PC-3 (cell line): ENCODE data around the gene PLIN1. TPM values are rescaled to one million over a fixed set of nuclear protein-coding genes. Genes with fewer than 3 reads are reported as not detected.
A peak's percentile ranks its signal among the peaks of the same experiment; 100 is the strongest.

Experiments
- ATAC-seq: fragments of 200-7000 bp; cut with Tn5 transposase; 2 replicates; pipeline ENCODE4 v1.9.1; 2020; ENCODE audit warnings: mild to moderate bottlenecking, moderate library complexity
- BruUV-seq: library from RNA; stranded (reverse); fragments of 400-500 nt; replicated peaks from 2 replicates; lab custom pipeline; 2021; lab: Mats Ljungman, UMichigan
- CTCF ChIA-PET: fragments of 300-600 bp; sonication (Branson Sonifier 250); formaldehyde crosslinking; loops from one replicate; lab custom pipeline; 2022; ENCODE audit warnings: antibody characterized with exemption; lab: Charles Lee
- POLR2A ChIA-PET: fragments of 300-600 bp; sonication (Branson Sonifier 250); formaldehyde crosslinking; loops from one replicate; lab custom pipeline; 2022; ENCODE audit warnings: antibody characterized with exemption; ENCODE audit not compliant: unreplicated experiment; lab: Charles Lee
- DNase-seq: peaks from one replicate; pipeline ENCODE4 v3.0.0-alpha.2; 2015
- H2AFZ ChIP-seq: fragments of 300-600 bp; sonication (generic); 2 replicates; pipeline ENCODE4 v1.6.0; 2016; ENCODE audit warnings: antibody characterized with exemption, low read length
- H3F3A ChIP-seq: fragments of 300-600 bp; sonication (generic); one replicate; pipeline ENCODE4 v1.6.0; 2017; ENCODE audit warnings: antibody characterized with exemption, low read length, control low read depth, mild to moderate bottlenecking; ENCODE audit not compliant: unreplicated experiment
- H3K27ac ChIP-seq: fragments of 300-600 bp; sonication (generic); 2 replicates; pipeline ENCODE4 v1.5.1; 2016; ENCODE audit warnings: mild to moderate bottlenecking, low read length
- H3K27me3 ChIP-seq: fragments of 300-600 bp; sonication (generic); 2 replicates; pipeline ENCODE4 v1.6.1; 2016; ENCODE audit warnings: low read length, mixed read lengths
- H3K36me3 ChIP-seq: fragments of 300-600 bp; sonication (generic); 2 replicates; pipeline ENCODE4 v1.6.1; 2016; ENCODE audit warnings: low read depth, mixed run types, low read length, mixed read lengths
- H3K4me1 ChIP-seq: fragments of 300-600 bp; sonication (generic); 2 replicates; pipeline ENCODE4 v1.5.1; 2016; ENCODE audit warnings: low read length; ENCODE audit not compliant: insufficient read depth
- H3K4me2 ChIP-seq: fragments of 300-600 bp; sonication (generic); 2 replicates; pipeline ENCODE4 v1.6.0; 2016; ENCODE audit warnings: low read length
- H3K4me3 ChIP-seq: fragments of 300-600 bp; sonication (generic); 2 replicates; pipeline ENCODE4 v1.5.1; 2016; ENCODE audit warnings: mild to moderate bottlenecking, low read length, mixed read lengths
- H3K79me2 ChIP-seq: fragments of 300-600 bp; sonication (generic); 2 replicates; pipeline ENCODE4 v1.6.1; 2017; ENCODE audit warnings: low read length, mixed read lengths
- H3K9ac ChIP-seq: fragments of 300-600 bp; sonication (generic); 2 replicates; pipeline ENCODE4 v1.6.0; 2016; ENCODE audit warnings: mild to moderate bottlenecking, low read length
- H3K9me2 ChIP-seq: fragments of 300-600 bp; sonication (generic); replicated peaks from 2 replicates; pipeline ENCODE4 v1.6.1; 2016; ENCODE audit warnings: mixed run types, low read length, mixed read lengths
- H3K9me3 ChIP-seq: fragments of 300-600 bp; sonication (generic); 2 replicates; pipeline ENCODE4 v1.6.1; 2016; ENCODE audit warnings: low read length, mixed read lengths
- H4K20me1 ChIP-seq: fragments of 300-600 bp; sonication (generic); 2 replicates; pipeline ENCODE4 v1.6.1; 2016; ENCODE audit warnings: low read length, mixed read lengths
- EZH2 ChIP-seq: fragments of 300-600 bp; sonication (generic); IDR thresholded peaks from one replicate; pipeline ENCODE4 v1.6.1; 2017; ENCODE audit warnings: antibody characterized with exemption, mild to moderate bottlenecking, low read length; ENCODE audit not compliant: unreplicated experiment
- EZH2phosphoT487 ChIP-seq: fragments of 300-600 bp; sonication (generic); IDR thresholded peaks from 2 replicates; pipeline ENCODE4 v1.6.1; 2018; ENCODE audit warnings: mild to moderate bottlenecking, antibody characterized with exemption, low read length, borderline replicate concordance
- intact Hi-C: fragments of 100-400 bp; cut with micrococcal nuclease; formaldehyde crosslinking; loops from 2 replicates; pipeline ENCODE4 v1.9.0; 2023
- total RNA-seq: library from RNA; depleted of rRNA; stranded (reverse); fragments of >200 nt; gene quantifications from 2 replicates; pipeline ENCODE4 v1.2.3, GENCODE V29; 2014
- TF ChIP-seq, protein P1 (sequence below): fragments of 300-600 bp; sonication (generic); conservative IDR thresholded peaks from 2 replicates; pipeline ENCODE4 v1.5.1; 2017; ENCODE audit warnings: antibody characterized with exemption, low read depth, mild to moderate bottlenecking, low read length

The PLIN1 gene
- total RNA-seq, 1 experiment from 2014 or later: 1.0 TPM

DNA sequence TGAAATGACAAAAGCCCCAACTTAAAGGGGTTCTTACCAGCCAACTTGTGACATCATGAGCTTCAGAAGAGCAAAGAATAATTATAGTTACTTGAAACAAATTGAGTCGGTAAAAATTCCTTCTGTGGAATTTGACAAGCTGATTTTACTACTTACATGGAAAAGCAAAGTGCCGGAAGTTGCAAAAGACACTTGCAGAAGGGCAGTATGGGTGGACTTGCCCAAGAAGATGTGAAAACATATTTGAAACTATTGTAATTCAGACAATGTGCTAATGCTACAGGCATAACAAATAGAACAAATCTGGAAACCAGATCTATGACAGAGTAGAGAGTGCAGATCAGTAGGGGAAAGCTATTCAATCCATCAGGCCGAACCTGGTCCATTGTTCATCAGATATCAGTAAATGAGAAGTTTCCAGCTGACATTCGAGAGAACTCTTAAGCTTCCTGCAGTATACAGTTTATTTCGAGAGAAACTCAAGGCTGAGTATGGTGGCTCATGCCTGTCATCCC is 21.4 kb downstream of the PLIN1 start:
- intact Hi-C loops: loop anchor here (5.0 kb wide), 1 partner anchor 85 kb away; no protein-coding TSS in a partner anchor
- H3K4me2 ChIP-seq: no peak overlapping the region
- no peak overlapping the region for H2AFZ ChIP-seq
- H3K27me3 ChIP-seq: no peaks in the 10 kb centered on the region
- no peak overlapping the region for H3K9ac ChIP-seq
- CTCF ChIA-PET: no interaction called here
- TF ChIP-seq, protein P1, sequence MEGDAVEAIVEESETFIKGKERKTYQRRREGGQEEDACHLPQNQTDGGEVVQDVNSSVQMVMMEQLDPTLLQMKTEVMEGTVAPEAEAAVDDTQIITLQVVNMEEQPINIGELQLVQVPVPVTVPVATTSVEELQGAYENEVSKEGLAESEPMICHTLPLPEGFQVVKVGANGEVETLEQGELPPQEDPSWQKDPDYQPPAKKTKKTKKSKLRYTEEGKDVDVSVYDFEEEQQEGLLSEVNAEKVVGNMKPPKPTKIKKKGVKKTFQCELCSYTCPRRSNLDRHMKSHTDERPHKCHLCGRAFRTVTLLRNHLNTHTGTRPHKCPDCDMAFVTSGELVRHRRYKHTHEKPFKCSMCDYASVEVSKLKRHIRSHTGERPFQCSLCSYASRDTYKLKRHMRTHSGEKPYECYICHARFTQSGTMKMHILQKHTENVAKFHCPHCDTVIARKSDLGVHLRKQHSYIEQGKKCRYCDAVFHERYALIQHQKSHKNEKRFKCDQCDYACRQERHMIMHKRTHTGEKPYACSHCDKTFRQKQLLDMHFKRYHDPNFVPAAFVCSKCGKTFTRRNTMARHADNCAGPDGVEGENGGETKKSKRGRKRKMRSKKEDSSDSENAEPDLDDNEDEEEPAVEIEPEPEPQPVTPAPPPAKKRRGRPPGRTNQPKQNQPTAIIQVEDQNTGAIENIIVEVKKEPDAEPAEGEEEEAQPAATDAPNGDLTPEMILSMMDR: no peak
- no peak for TF ChIP-seq EZH2
- no peak for TF ChIP-seq EZH2phosphoT487
- H3K79me2 ChIP-seq: peaks cover 22% of the 10 kb centered on the region
- H3K27ac ChIP-seq: no peak overlapping the region
- no peaks in the 10 kb centered on the region; the same call in 1 of the 2 replicates for H3K36me3 ChIP-seq
- peaks cover 29% of the 10 kb centered on the region for H3K4me1 ChIP-seq
- DNase-seq: no peak
- no peak for ATAC-seq
- no peaks in the 10 kb centered on the region for H4K20me1 ChIP-seq
- no TSS peak for BruUV-seq
- peaks cover 3% of the 10 kb centered on the region for H3F3A ChIP-seq
- no peak overlapping the region for H3K4me3 ChIP-seq
- no peaks in the 10 kb centered on the region for H3K9me3 ChIP-seq
- POLR2A ChIA-PET: interaction anchor here (0.6 kb wide), 1 partner anchor 50 kb away, joined by 4 read pairs; no protein-coding TSS in a partner anchor
- H3K9me2 ChIP-seq: no peaks in the 10 kb centered on the region

DNA sequence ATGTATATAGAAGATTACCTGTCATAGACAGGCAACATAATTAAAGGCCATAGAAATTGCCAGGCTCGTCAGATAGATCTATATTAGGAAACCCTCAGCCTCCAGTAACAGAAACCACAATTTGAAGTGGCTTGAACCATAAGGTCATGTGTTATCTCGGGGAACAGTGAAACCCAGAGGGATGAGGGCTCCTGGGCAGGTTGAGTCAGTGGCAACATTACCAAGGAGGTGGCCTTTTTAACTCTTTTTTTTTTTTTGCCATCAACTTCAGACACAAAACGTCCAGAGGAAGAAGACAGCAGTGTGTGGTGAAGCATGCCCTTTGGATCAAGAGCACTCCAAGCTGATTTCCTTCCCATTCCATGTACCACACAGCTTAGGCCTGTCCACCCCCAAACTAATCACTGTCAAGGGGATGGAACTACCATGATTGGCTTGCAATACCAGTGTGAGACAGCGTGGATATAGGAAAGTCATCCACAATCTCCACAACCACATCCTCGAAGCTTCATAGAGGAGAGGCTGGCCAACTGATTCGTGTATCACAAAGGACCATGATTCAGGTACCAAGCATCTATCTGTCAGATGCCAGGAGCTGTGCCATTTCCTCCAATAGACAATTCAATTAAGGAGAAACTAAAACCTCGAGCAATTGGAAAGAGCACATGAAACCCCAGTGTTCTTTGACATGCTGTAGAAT is 22.9 kb downstream of the PLIN1 start:
- POLR2A ChIA-PET: no interaction called here
- peak; percentile 43 for DNase-seq
- intact Hi-C loops: loop anchor here (5.0 kb wide), 1 partner anchor 86 kb away; no protein-coding TSS in a partner anchor
- Histone ChIP-seq H3F3A (peaks cover 3% of the 10 kb centered on the region), H3K79me2 (peaks cover 36% of the 10 kb centered on the region), H4K20me1 (no peaks in the 10 kb centered on the region), H3K9ac (no peak overlapping the region), H3K36me3 (no peaks in the 10 kb centered on the region; the same call in 1 of the 2 replicates), H2AFZ (no peak overlapping the region), H3K27me3 (no peaks in the 10 kb centered on the region), H3K9me3 (no peaks in the 10 kb centered on the region), H3K9me2 (no peaks in the 10 kb centered on the region), H3K27ac (no peak overlapping the region), H3K4me2 (no peak overlapping the region), H3K4me3 (no peak overlapping the region), H3K4me1 (peaks cover 20% of the 10 kb centered on the region; the same call in 1 of the 2 replicates)
- CTCF ChIA-PET: no interaction called here
- TF ChIP-seq, protein P1: no peak
- TF ChIP-seq EZH2 (no peak), EZH2phosphoT487 (no peak)
- BruUV-seq: no TSS peak
- 0 out of 2 replicates have a peak, but pooled peaks have one; percentile 8 for ATAC-seq
